HEK293 (cell line): ENCODE measurements around the gene INCA1.
A peak's percentile ranks its signal among the peaks of the same experiment; 100 is the strongest.

Source experiments
- CTCF ChIA-PET: fragments of 350-600 bp; formaldehyde crosslinking; extraction: SDS; loops from one replicate; lab custom pipeline; 2021; ENCODE audit warnings: antibody characterized with exemption; lab: Yijun Ruan, JAX
- POLR2A ChIA-PET: fragments of 300-600 bp; formaldehyde crosslinking; extraction: SDS; loops from one replicate; lab custom pipeline; 2020; ENCODE audit warnings: antibody characterized with exemption, inconsistent platforms; lab: Yijun Ruan, JAX
- H3K27ac ChIP-seq: fragments of 200-500 bp; sonication (Bioruptor generic); 2 replicates; pipeline ENCODE4 v1.5.1; 2014; ENCODE audit warnings: low read depth, low read length, control low read depth, inconsistent platforms; ENCODE audit errors: extremely low read depth
- H3K36me3 ChIP-seq, 2 experiments: fragments of 200-500 bp in 1 of 2; sonication (Bioruptor generic) in 1 of 2; 1 replicate in 1 of 2; 2 replicates in 1 of 2; pipeline ENCODE4 v1.5.1; 2014 to 2017; ENCODE audit warnings: inconsistent platforms in 2 of 2, low read length in 2 of 2; ENCODE audit not compliant: control insufficient read depth in 2 of 2, insufficient read depth in 1 of 2
- H3K4me1 ChIP-seq: fragments of 200-500 bp; sonication (Bioruptor generic); 2 replicates; pipeline ENCODE4 v1.5.1; 2014; ENCODE audit warnings: mild to moderate bottlenecking, low read length, inconsistent platforms; ENCODE audit not compliant: control insufficient read depth, insufficient read depth
- H3K4me3 ChIP-seq: 2 replicates; pipeline ENCODE4 v1.5.1; 2011; ENCODE audit warnings: low read depth, mild to moderate bottlenecking, control low read depth, low read length, moderate library complexity
- H3K9me3 ChIP-seq: fragments of 200-500 bp; sonication (Bioruptor generic); 2 replicates; pipeline ENCODE4 v1.5.1; 2014; ENCODE audit warnings: low read depth, low read length, inconsistent platforms; ENCODE audit not compliant: control insufficient read depth, insufficient read depth
- BCL11B ChIP-seq: fragments of 450-650 bp; formaldehyde crosslinking; IDR thresholded peaks from 2 replicates; pipeline ENCODE4 v1.5.1; 2016; ENCODE audit warnings: low read depth, missing biosample characterization, missing genetic modification characterization
- GLI2 ChIP-seq: fragments of 450-650 bp; formaldehyde crosslinking; IDR thresholded peaks from 2 replicates; pipeline ENCODE4; 2017; ENCODE audit warnings: missing biosample characterization, missing genetic modification characterization, low read depth, borderline replicate concordance
- GLIS2 ChIP-seq: fragments of 450-650 bp; formaldehyde crosslinking; IDR thresholded peaks from 2 replicates; pipeline ENCODE4 v1.5.1; 2016; ENCODE audit warnings: missing biosample characterization, missing genetic modification characterization
- KLF1 ChIP-seq: fragments of 450-650 bp; formaldehyde crosslinking; IDR thresholded peaks from 2 replicates; pipeline ENCODE4 v1.5.1; 2016; ENCODE audit warnings: missing biosample characterization, missing genetic modification characterization
- REPIN1 ChIP-seq: fragments of 450-650 bp; formaldehyde crosslinking; IDR thresholded peaks from 2 replicates; pipeline ENCODE4 v1.5.1; 2017; ENCODE audit warnings: missing biosample characterization, missing genetic modification characterization, low read depth
- ZNF121 ChIP-seq: fragments of 450-650 bp; formaldehyde crosslinking; IDR thresholded peaks from 2 replicates; pipeline ENCODE4 v1.5.1; 2016; ENCODE audit warnings: missing biosample characterization, missing genetic modification characterization
- ZNF16 ChIP-seq: fragments of 450-650 bp; formaldehyde crosslinking; IDR thresholded peaks from 2 replicates; pipeline ENCODE4 v1.5.1; 2016; ENCODE audit warnings: low read depth, missing biosample characterization, missing genetic modification characterization
- ZNF211 ChIP-seq: fragments of 450-650 bp; formaldehyde crosslinking; IDR thresholded peaks from 2 replicates; pipeline ENCODE4 v1.5.1; 2016; ENCODE audit warnings: low read depth, missing biosample characterization, missing genetic modification characterization
- ZNF223 ChIP-seq: fragments of 450-650 bp; formaldehyde crosslinking; IDR thresholded peaks from 2 replicates; pipeline ENCODE4 v1.5.1; 2016; ENCODE audit warnings: missing biosample characterization, missing genetic modification characterization
- ZNF23 ChIP-seq: fragments of 450-650 bp; formaldehyde crosslinking; IDR thresholded peaks from 2 replicates; pipeline ENCODE4 v1.5.1; 2016; ENCODE audit warnings: missing biosample characterization, missing genetic modification characterization, borderline replicate concordance
- ZNF239 ChIP-seq: fragments of 450-650 bp; formaldehyde crosslinking; IDR thresholded peaks from 2 replicates; pipeline ENCODE4 v1.5.1; 2016; ENCODE audit warnings: missing biosample characterization, missing genetic modification characterization
- ZNF266 ChIP-seq: fragments of 450-650 bp; formaldehyde crosslinking; IDR thresholded peaks from 2 replicates; pipeline ENCODE4 v1.5.1; 2016; ENCODE audit warnings: missing biosample characterization, missing genetic modification characterization, low read depth
- ZNF394 ChIP-seq: fragments of 450-650 bp; formaldehyde crosslinking; IDR thresholded peaks from 2 replicates; pipeline ENCODE4 v1.5.1; 2016; ENCODE audit warnings: missing biosample characterization, missing genetic modification characterization, mild to moderate bottlenecking, moderate library complexity, borderline replicate concordance
- ZNF549 ChIP-seq: fragments of 450-650 bp; IDR thresholded peaks from 2 replicates; pipeline ENCODE4 v1.5.1; 2018; ENCODE audit warnings: missing biosample characterization, missing genetic modification characterization, mild to moderate bottlenecking, inconsistent platforms, moderate library complexity
- ZNF555 ChIP-seq: fragments of 450-650 bp; formaldehyde crosslinking; conservative IDR thresholded peaks from 2 replicates; pipeline ENCODE4 v1.5.1; 2017; ENCODE audit warnings: missing biosample characterization, mild to moderate bottlenecking, missing genetic modification characterization, inconsistent platforms
- ZNF610 ChIP-seq: fragments of 450-650 bp; formaldehyde crosslinking; IDR thresholded peaks from 2 replicates; pipeline ENCODE4 v1.5.1; 2016; ENCODE audit warnings: missing biosample characterization, missing genetic modification characterization, borderline replicate concordance
- ZNF621 ChIP-seq: fragments of 450-650 bp; formaldehyde crosslinking; IDR thresholded peaks from 2 replicates; pipeline ENCODE4 v1.5.1; 2017; ENCODE audit warnings: missing biosample characterization, missing genetic modification characterization
- ZNF626 ChIP-seq: fragments of 450-650 bp; sonication (Bioruptor Pico); formaldehyde crosslinking; IDR thresholded peaks from 2 replicates; pipeline ENCODE4 v1.5.1; 2018; ENCODE audit warnings: missing biosample characterization, missing genetic modification characterization, inconsistent platforms
- TF ChIP-seq, protein P1 (sequence below): fragments of 450-650 bp; formaldehyde crosslinking; IDR thresholded peaks from 2 replicates; pipeline ENCODE4 v1.5.1; 2016; ENCODE audit warnings: missing biosample characterization, missing genetic modification characterization
- TF ChIP-seq, protein P2 (sequence below): fragments of 450-650 bp; formaldehyde crosslinking; IDR thresholded peaks from 2 replicates; pipeline ENCODE4 v1.5.1; 2016; ENCODE audit warnings: missing biosample characterization, missing genetic modification characterization
- TF ChIP-seq, protein P3 (sequence below): fragments of 450-650 bp; formaldehyde crosslinking; IDR thresholded peaks from 2 replicates; pipeline ENCODE4 v1.5.1; 2016; ENCODE audit warnings: missing biosample characterization, missing genetic modification characterization
- TF ChIP-seq, protein P4 (sequence below): fragments of 450-650 bp; formaldehyde crosslinking; IDR thresholded peaks from 2 replicates; pipeline ENCODE4 v1.5.1; 2016; ENCODE audit warnings: missing biosample characterization, missing genetic modification characterization, borderline replicate concordance
- TF ChIP-seq, protein P5 (sequence below): fragments of 450-650 bp; formaldehyde crosslinking; IDR thresholded peaks from 2 replicates; pipeline ENCODE4 v1.5.1; 2016; ENCODE audit warnings: missing biosample characterization, missing genetic modification characterization

The INCA1 gene

DNA sequence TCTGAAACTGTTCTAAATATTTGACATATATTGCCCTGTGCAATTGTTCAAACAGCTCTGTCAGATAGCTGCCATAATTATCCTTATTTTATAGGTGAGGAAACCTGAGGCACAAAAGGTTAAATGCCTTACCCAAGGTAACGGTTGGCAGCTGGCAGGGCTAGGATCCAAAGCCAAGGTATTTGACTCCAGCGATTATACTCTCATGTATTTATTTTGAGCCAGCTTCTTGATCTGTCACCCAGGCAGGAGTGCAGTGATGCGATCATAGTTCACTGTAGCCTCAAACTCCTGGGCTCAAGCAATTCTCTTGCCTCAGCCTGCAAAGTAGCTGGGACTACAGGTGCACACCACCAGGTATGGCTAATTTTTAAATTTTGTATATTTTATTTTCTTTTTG, 39.2 kb downstream of the INCA1 start:
- CTCF ChIA-PET, result interaction anchor here (0.6 to 1.2 kb wide), 3 partner anchors 8 to 104 kb away, joined by 3 to 6 read pairs (median 5); no protein-coding TSS in a partner anchor

DNA sequence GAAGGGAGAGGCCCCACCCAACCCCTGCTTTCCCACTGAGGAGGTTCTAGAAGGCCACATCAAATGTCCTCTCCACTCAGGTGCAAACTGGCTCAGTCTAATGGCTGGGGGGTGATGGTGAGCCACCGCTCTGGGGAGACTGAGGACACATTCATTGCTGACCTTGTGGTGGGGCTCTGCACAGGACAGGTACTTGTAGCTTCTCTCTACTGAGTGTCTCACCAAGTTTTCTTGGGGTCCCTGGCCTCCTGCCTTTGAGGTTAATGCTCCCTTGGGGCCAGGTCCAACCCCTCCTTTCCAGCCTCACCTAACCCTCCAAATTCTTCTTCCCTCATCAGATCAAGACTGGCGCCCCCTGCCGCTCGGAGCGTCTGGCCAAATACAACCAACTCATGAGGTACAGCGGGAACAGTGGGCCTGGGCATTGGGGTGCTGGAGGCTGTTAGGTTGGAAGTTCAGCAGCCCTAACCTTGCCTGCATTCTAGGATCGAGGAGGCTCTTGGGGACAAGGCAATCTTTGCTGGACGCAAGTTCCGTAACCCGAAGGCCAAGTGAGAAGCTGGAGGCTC, 40.7 kb downstream of the INCA1 start:
- no peaks in the 10 kb centered on the region for H3K9me3 ChIP-seq
- no peaks in the 10 kb centered on the region for H3K4me1 ChIP-seq
- TF ChIP-seq GLIS2 (tag by site-specific recombination), result no peak
- no peak for TF ChIP-seq ZNF23 (tag by site-specific recombination)
- TF ChIP-seq, protein P1, sequence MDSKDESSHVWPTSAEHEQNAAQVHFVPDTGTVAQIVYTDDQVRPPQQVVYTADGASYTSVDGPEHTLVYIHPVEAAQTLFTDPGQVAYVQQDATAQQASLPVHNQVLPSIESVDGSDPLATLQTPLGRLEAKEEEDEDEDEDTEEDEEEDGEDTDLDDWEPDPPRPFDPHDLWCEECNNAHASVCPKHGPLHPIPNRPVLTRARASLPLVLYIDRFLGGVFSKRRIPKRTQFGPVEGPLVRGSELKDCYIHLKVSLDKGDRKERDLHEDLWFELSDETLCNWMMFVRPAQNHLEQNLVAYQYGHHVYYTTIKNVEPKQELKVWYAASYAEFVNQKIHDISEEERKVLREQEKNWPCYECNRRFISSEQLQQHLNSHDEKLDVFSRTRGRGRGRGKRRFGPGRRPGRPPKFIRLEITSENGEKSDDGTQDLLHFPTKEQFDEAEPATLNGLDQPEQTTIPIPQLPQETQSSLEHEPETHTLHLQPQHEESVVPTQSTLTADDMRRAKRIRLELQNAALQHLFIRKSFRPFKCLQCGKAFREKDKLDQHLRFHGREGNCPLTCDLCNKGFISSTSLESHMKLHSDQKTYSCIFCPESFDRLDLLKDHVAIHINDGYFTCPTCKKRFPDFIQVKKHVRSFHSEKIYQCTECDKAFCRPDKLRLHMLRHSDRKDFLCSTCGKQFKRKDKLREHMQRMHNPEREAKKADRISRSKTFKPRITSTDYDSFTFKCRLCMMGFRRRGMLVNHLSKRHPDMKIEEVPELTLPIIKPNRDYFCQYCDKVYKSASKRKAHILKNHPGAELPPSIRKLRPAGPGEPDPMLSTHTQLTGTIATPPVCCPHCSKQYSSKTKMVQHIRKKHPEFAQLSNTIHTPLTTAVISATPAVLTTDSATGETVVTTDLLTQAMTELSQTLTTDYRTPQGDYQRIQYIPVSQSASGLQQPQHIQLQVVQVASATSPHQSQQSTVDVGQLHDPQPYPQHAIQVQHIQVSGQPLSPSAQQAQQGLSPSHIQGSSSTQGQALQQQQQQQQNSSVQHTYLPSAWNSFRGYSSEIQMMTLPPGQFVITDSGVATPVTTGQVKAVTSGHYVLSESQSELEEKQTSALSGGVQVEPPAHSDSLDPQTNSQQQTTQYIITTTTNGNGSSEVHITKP (tag by site-specific recombination), result peak; percentile 62
- no peak overlapping the region for H3K27ac ChIP-seq
- H3K36me3 ChIP-seq, result peaks cover 0 to 12% of the 10 kb centered on the region in 2 experiments; a peak in 2 of 3 replicates
- ChIA-PET CTCF (interaction anchor here (0.7 to 1.6 kb wide), 5 partner anchors 9 to 47 kb away, joined by 3 to 9 read pairs (median 4); partner anchors contain the start of gene SPAG7), POLR2A (interaction anchor here (1.3 to 17.9 kb wide), 4 partner anchors 8 to 16 kb away, joined by 3 to 358 read pairs (median 8); partner anchors contain the start of genes PFN1, RNF167, SLC25A11 and SPAG7)
- no peak overlapping the region for H3K4me3 ChIP-seq

More for the DNA sequence above, 39.2 kb downstream of the INCA1 start:
- H3K27ac ChIP-seq, result no peak overlapping the region
- no peaks in the 10 kb centered on the region for H3K9me3 ChIP-seq
- peaks cover 0 to 12% of the 10 kb centered on the region in 2 experiments; a peak in 2 of 3 replicates for H3K36me3 ChIP-seq
- POLR2A ChIA-PET, result interaction anchor here (0.6 to 17.9 kb wide), 6 partner anchors 9 to 35 kb away, joined by 3 to 358 read pairs (median 4); partner anchors contain the start of genes PFN1, RNF167, SLC25A11 and SPAG7
- no peak overlapping the region for H3K4me3 ChIP-seq
- TF ChIP-seq ZNF555 (tag by site-specific recombination) (no peak), ZNF16 (no peak), ZNF211 (tag by site-specific recombination) (no peak), ZNF621 (tag by site-specific recombination) (no peak), ZNF610 (no peak), REPIN1 (tag by site-specific recombination) (no peak), ZNF549 (tag by site-specific recombination) (no peak), GLI2 (tag by site-specific recombination) (no peak), ZNF121 (tag by site-specific recombination) (no peak), ZNF239 (no peak), ZNF394 (tag by site-specific recombination) (no peak), KLF1 (tag by site-specific recombination) (no peak), ZNF223 (tag by site-specific recombination) (no peak), ZNF626 (tag by site-specific recombination) (no peak), BCL11B (tag by site-specific recombination) (no peak), ZNF266 (tag by site-specific recombination) (no peak)
- TF ChIP-seq, protein P2, sequence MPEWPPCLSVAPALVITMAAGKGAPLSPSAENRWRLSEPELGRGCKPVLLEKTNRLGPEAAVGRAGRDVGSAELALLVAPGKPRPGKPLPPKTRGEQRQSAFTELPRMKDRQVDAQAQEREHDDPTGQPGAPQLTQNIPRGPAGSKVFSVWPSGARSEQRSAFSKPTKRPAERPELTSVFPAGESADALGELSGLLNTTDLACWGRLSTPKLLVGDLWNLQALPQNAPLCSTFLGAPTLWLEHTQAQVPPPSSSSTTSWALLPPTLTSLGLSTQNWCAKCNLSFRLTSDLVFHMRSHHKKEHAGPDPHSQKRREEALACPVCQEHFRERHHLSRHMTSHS (tag by site-specific recombination), result no peak
- TF ChIP-seq, protein P3, sequence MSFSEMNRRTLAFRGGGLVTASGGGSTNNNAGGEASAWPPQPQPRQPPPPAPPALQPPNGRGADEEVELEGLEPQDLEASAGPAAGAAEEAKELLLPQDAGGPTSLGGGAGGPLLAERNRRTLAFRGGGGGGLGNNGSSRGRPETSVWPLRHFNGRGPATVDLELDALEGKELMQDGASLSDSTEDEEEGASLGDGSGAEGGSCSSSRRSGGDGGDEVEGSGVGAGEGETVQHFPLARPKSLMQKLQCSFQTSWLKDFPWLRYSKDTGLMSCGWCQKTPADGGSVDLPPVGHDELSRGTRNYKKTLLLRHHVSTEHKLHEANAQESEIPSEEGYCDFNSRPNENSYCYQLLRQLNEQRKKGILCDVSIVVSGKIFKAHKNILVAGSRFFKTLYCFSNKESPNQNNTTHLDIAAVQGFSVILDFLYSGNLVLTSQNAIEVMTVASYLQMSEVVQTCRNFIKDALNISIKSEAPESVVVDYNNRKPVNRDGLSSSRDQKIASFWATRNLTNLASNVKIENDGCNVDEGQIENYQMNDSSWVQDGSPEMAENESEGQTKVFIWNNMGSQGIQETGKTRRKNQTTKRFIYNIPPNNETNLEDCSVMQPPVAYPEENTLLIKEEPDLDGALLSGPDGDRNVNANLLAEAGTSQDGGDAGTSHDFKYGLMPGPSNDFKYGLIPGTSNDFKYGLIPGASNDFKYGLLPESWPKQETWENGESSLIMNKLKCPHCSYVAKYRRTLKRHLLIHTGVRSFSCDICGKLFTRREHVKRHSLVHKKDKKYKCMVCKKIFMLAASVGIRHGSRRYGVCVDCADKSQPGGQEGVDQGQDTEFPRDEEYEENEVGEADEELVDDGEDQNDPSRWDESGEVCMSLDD, result no peak
- TF ChIP-seq, protein P4, sequence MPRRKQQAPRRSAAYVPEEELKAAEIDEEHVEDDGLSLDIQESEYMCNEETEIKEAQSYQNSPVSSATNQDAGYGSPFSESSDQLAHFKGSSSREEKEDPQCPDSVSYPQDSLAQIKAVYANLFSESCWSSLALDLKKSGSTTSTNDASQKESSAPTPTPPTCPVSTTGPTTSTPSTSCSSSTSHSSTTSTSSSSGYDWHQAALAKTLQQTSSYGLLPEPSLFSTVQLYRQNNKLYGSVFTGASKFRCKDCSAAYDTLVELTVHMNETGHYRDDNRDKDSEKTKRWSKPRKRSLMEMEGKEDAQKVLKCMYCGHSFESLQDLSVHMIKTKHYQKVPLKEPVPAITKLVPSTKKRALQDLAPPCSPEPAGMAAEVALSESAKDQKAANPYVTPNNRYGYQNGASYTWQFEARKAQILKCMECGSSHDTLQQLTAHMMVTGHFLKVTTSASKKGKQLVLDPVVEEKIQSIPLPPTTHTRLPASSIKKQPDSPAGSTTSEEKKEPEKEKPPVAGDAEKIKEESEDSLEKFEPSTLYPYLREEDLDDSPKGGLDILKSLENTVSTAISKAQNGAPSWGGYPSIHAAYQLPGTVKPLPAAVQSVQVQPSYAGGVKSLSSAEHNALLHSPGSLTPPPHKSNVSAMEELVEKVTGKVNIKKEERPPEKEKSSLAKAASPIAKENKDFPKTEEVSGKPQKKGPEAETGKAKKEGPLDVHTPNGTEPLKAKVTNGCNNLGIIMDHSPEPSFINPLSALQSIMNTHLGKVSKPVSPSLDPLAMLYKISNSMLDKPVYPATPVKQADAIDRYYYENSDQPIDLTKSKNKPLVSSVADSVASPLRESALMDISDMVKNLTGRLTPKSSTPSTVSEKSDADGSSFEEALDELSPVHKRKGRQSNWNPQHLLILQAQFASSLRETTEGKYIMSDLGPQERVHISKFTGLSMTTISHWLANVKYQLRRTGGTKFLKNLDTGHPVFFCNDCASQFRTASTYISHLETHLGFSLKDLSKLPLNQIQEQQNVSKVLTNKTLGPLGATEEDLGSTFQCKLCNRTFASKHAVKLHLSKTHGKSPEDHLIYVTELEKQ (tag by site-specific recombination), result no peak
- TF ChIP-seq, protein P5, sequence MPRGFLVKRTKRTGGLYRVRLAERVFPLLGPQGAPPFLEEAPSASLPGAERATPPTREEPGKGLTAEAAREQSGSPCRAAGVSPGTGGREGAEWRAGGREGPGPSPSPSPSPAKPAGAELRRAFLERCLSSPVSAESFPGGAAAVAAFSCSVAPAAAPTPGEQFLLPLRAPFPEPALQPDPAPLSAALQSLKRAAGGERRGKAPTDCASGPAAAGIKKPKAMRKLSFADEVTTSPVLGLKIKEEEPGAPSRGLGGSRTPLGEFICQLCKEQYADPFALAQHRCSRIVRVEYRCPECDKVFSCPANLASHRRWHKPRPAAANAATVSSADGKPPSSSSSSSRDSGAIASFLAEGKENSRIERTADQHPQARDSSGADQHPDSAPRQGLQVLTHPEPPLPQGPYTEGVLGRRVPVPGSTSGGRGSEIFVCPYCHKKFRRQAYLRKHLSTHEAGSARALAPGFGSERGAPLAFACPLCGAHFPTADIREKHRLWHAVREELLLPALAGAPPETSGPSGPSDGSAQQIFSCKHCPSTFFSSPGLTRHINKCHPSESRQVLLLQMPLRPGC (tag by site-specific recombination), result no peak
- H3K4me1 ChIP-seq, result no peaks in the 10 kb centered on the region
